Testis (tissue), 2 donors: ENCODE data around the gene MYL6.

Experiments used
- CTCF ChIP-seq, 3 experiments: fragments of 450-650 bp in 2 of 3; fragments of 200-600 bp in 1 of 3; sonication (generic) in 1 of 3; IDR thresholded peaks; one replicate each; pipeline ENCODE4 v1.5.1; 2016 to 2019; ENCODE audit warnings: antibody characterized with exemption in 3 of 3, mild to moderate bottlenecking in 2 of 3, moderate library complexity in 1 of 3
- POLR2A ChIP-seq: fragments of 450-650 bp; IDR thresholded peaks from one replicate; pipeline ENCODE4 v1.6.1; 2017; ENCODE audit warnings: antibody characterized with exemption, mild to moderate bottlenecking, moderate library complexity

DNA sequence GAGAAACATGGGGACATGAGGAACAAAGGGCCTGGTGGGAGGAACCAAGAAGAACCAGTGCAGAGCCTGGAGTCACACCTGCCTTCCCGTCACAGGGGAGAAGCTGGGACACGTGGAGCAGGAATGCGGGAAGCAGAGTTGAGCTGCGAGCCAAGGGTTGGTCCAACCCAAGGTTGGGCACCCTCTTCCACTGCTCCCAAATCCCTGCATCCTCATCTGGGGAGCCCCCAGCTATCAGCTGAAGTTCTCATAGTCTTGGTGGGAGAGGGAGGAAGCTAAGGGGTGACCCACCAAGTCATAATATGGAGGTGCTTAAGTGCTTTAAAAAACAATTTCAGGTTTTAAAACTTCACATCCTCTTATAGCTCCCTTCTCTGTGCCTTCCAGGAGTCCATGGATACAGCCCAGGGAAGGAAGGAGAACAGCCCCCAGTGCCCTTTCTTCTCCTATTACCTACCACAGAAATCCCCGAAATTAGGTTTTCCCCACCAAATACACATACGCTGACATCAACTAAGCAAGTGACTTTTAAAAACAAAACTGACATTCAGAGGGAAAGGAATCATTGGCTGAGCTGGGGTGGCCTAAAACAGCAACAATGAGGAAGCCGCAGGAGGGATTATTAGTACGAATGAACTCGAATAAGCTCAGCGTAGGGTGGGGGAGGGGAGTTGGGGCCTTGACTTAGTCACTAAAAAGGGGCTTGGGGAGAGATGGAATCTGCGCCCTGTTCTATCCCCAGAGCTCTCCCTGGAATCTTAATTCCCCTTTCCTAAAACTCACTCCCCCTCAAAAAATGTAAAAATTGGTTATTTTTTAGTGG, 4.5 kb downstream of the MYL6 start:
- no peak for TF ChIP-seq CTCF (IDR thresholded peaks at IDR 0.05)
- TF ChIP-seq POLR2A, result no peak
